HepG2 (cell line): ENCODE measurements around the gene FN1.

ENCODE experiments used
- ARNT ChIP-seq: fragments of 450-650 bp; IDR thresholded peaks from 2 replicates; pipeline ENCODE4 v1.6.1; 2017
- ATF7 ChIP-seq, 2 experiments: fragments of 450-650 bp in 1 of 2; sonication (generic) in 1 of 2; formaldehyde crosslinking in 1 of 2; IDR thresholded peaks; 2 replicates each; pipeline versions ENCODE4 v1.4.0 to v1.6.1; 2016 to 2020; ENCODE audit warnings: antibody characterized with exemption in 1 of 2, mild to moderate bottlenecking in 1 of 2, missing genetic modification reagents in 1 of 2
- FOSL1 ChIP-seq: sonication (generic); formaldehyde crosslinking; IDR thresholded peaks from 2 replicates; pipeline ENCODE4 v1.9.0; 2021; ENCODE audit warnings: missing genetic modification reagents, borderline replicate concordance
- HNRNPK ChIP-seq: fragments of 200-400 bp; formaldehyde crosslinking; IDR thresholded peaks from 2 replicates; pipeline ENCODE4 v1.6.1; 2018; ENCODE audit warnings: low read length, low read depth, moderate library complexity, mild to moderate bottlenecking; ENCODE audit not compliant: poor library complexity, severe bottlenecking
- HNRNPL ChIP-seq: fragments of 200-400 bp; formaldehyde crosslinking; IDR thresholded peaks from 2 replicates; pipeline ENCODE4 v1.6.1; 2017; ENCODE audit warnings: mild to moderate bottlenecking, low read depth, low read length
- KDM1A ChIP-seq: IDR thresholded peaks from 2 replicates; pipeline ENCODE4 v1.6.1; 2016; ENCODE audit warnings: missing compliant biosample characterization
- POLR2A ChIP-seq, 2 experiments: IDR thresholded peaks; 2 replicates each; pipeline ENCODE4 v1.6.1; 2011; ENCODE audit warnings: low read depth in 2 of 2, low read length in 2 of 2, mild to moderate bottlenecking in 1 of 2, moderate library complexity in 1 of 2; ENCODE audit not compliant: insufficient read depth in 1 of 2
- PRDM15 ChIP-seq: sonication (generic); formaldehyde crosslinking; IDR thresholded peaks from 2 replicates; pipeline ENCODE4 v1.4.0; 2020; ENCODE audit warnings: missing genetic modification reagents
- STAT5B ChIP-seq: sonication (generic); formaldehyde crosslinking; IDR thresholded peaks from 2 replicates; pipeline ENCODE4 v1.4.0; 2020; ENCODE audit warnings: missing genetic modification reagents
- TRAFD1 ChIP-seq: sonication (generic); formaldehyde crosslinking; IDR thresholded peaks from 2 replicates; pipeline ENCODE4 v1.5.1; 2020; ENCODE audit warnings: missing genetic modification reagents, mild to moderate bottlenecking, borderline replicate concordance
- USF2 ChIP-seq, 2 experiments: sonication (generic) in 1 of 2; formaldehyde crosslinking in 1 of 2; IDR thresholded peaks; 2 replicates each; pipeline versions ENCODE4 v1.5.1 to v1.6.1; 2011 to 2020; ENCODE audit warnings: borderline replicate concordance in 1 of 2, low read depth in 1 of 2, low read length in 1 of 2, mild to moderate bottlenecking in 1 of 2, missing genetic modification reagents in 1 of 2, moderate library complexity in 1 of 2
- ZNF30 ChIP-seq: sonication (generic); formaldehyde crosslinking; IDR thresholded peaks from 2 replicates; pipeline ENCODE4 v1.5.0; 2020; ENCODE audit warnings: mild to moderate bottlenecking, missing genetic modification reagents
- ZNF317 ChIP-seq: sonication (generic); formaldehyde crosslinking; IDR thresholded peaks from 2 replicates; pipeline ENCODE4 v1.5.0; 2020; ENCODE audit warnings: mild to moderate bottlenecking, missing genetic modification reagents
- ZNF768 ChIP-seq: sonication (generic); formaldehyde crosslinking; IDR thresholded peaks from 2 replicates; pipeline ENCODE4 v1.4.0; 2020; ENCODE audit warnings: missing genetic modification reagents

GRCh38 chr2:215392687-215393270, 43.1 kb downstream of the FN1 start:
- TF ChIP-seq HNRNPL (no peak), PRDM15 (no peak), ZNF317 (CRISPR knock-in tag) (no peak), HNRNPK (no peak), ZNF768 (CRISPR knock-in tag) (no peak), FOSL1 (no peak), USF2 (IDR thresholded peaks at IDR 0.05; ENCODE audit: low read depth, low read length) (no peak), USF2 (CRISPR knock-in tag; IDR thresholded peaks at IDR 0.05; ENCODE audit: borderline replicate concordance) (no peak), TRAFD1 (no peak), KDM1A (CRISPR knock-in tag) (no peak), ARNT (no peak), ZNF30 (CRISPR knock-in tag) (no peak), POLR2A (IDR thresholded peaks at IDR 0.05; ENCODE audit: insufficient read depth in 1 of 2, low read depth in 2 of 2, low read length in 2 of 2) (peak in 1 of 2 experiments; percentile 37; a peak in 2 of 4 replicates), ATF7 (IDR thresholded peaks at IDR 0.05) (no peak), ATF7 (CRISPR knock-in tag; IDR thresholded peaks at IDR 0.05) (no peak), STAT5B (CRISPR knock-in tag) (no peak)
